HCT116 (cell line): ENCODE data around the gene PDGFA. TPM values are rescaled to one million over a fixed set of nuclear protein-coding genes. Genes with fewer than 3 reads are reported as not detected.

Experiments
- ATAC-seq: fragments of 200-7000 bp; cut with Tn5 transposase; 2 replicates; pipeline ENCODE4 v1.9.1; 2020; ENCODE audit warnings: mild to moderate bottlenecking, moderate library complexity
- BruUV-seq: library from RNA; stranded (reverse); fragments of 400-500 nt; replicated peaks from 2 replicates; lab custom pipeline; 2021; lab: Mats Ljungman, UMichigan
- CTCF ChIA-PET: fragments of 300-600 bp; sonication (Branson Sonifier 250); formaldehyde crosslinking; loops from one replicate; lab custom pipeline; 2021; ENCODE audit warnings: antibody characterized with exemption; lab: Charles Lee
- POLR2A ChIA-PET: fragments of 300-600, 350-600 bp; sonication (Branson Sonifier 250); formaldehyde crosslinking; loops from one replicate; lab custom pipeline; 2021; ENCODE audit warnings: antibody characterized with exemption; lab: Charles Lee
- RAD21 ChIA-PET, 2 experiments: fragments of 300-600 bp; sonication (Branson Sonifier 250); formaldehyde crosslinking; loops; one replicate each; lab custom pipeline; 2023; ENCODE audit warnings: low total read pairs in 2 of 2; ENCODE audit not compliant: uncharacterized antibody in 2 of 2, unreplicated experiment in 2 of 2, low non-redundant PET in 1 of 2; lab: Charles Lee
- DNase-seq: peaks from one replicate; pipeline ENCODE4 v3.0.0-alpha.2; 2010; ENCODE audit warnings: low read depth, low spot score
- H2AFZ ChIP-seq: fragments of 200-600 bp; shearing (Covaris generic), sonication (generic); 2 replicates; pipeline ENCODE4 v1.6.1; 2017; ENCODE audit warnings: low read depth, mixed run types, mixed read lengths, antibody characterized with exemption, low read length; ENCODE audit not compliant: poor library complexity, severe bottlenecking
- H3K27ac ChIP-seq: 2 replicates; pipeline ENCODE4 v1.5.1; 2012; ENCODE audit warnings: low read depth, low read length
- H3K27me3 ChIP-seq: fragments of 200-600 bp; sonication (generic); 2 replicates; pipeline ENCODE4 v1.6.1; 2016; ENCODE audit warnings: mixed run types, low read length, mixed read lengths; ENCODE audit not compliant: insufficient read depth
- H3K36me3 ChIP-seq, 2 experiments: fragments of 200-500 bp in 1 of 2; fragments of 200-600 bp in 1 of 2; sonication (Bioruptor generic) in 1 of 2; sonication (generic) in 1 of 2; 2 replicates each; pipeline versions ENCODE4 v1.5.1 to v1.6.1; 2014 to 2016; ENCODE audit warnings: low read length in 2 of 2, inconsistent platforms in 1 of 2, mixed read lengths in 1 of 2, mixed run types in 1 of 2; ENCODE audit not compliant: insufficient read depth in 2 of 2, control insufficient read depth in 1 of 2
- H3K4me1 ChIP-seq, 2 experiments: fragments of 200-600 bp in 1 of 2; sonication (generic) in 1 of 2; 2 replicates each; pipeline versions ENCODE4 v1.5.1 to v1.6.1; 2012 to 2017; ENCODE audit warnings: low read length in 2 of 2, inconsistent platforms in 1 of 2, mild to moderate bottlenecking in 1 of 2, mixed read lengths in 1 of 2, mixed run types in 1 of 2, moderate library complexity in 1 of 2; ENCODE audit not compliant: insufficient read depth in 2 of 2, control insufficient read depth in 1 of 2
- H3K4me2 ChIP-seq: fragments of 200-600 bp; sonication (generic); 2 replicates; pipeline ENCODE4 v1.6.1; 2017; ENCODE audit warnings: mixed run types, low read length, mixed read lengths
- H3K4me3 ChIP-seq, 2 experiments: fragments of 200-600 bp in 1 of 2; sonication (generic) in 1 of 2; replicated peaks in 1 of 2; 2 replicates each; pipeline ENCODE4 v1.5.1; 2011 to 2016; ENCODE audit warnings: low read length in 2 of 2, control low read depth in 1 of 2, low read depth in 1 of 2, mild to moderate bottlenecking in 1 of 2, mixed read lengths in 1 of 2, mixed run types in 1 of 2
- H3K79me2 ChIP-seq: fragments of 200-600 bp; sonication (generic); 2 replicates; pipeline ENCODE4 v1.6.1; 2017; ENCODE audit warnings: mild to moderate bottlenecking, mixed run types, low read length, moderate library complexity, mixed read lengths; ENCODE audit not compliant: insufficient read depth
- H3K9ac ChIP-seq: fragments of 200-600 bp; sonication (generic); 2 replicates; pipeline ENCODE4 v1.6.1; 2016; ENCODE audit warnings: low read length, mixed read lengths
- H3K9me2 ChIP-seq: fragments of 200-600 bp; sonication (generic), shearing (Covaris generic); 2 replicates; pipeline ENCODE4 v1.6.1; 2017; ENCODE audit warnings: mixed run types, mild to moderate bottlenecking, moderate library complexity; ENCODE audit not compliant: insufficient read depth
- H3K9me3 ChIP-seq, 2 experiments: fragments of 200-500 bp in 1 of 2; fragments of 200-600 bp in 1 of 2; sonication (Bioruptor generic) in 1 of 2; sonication (generic) in 1 of 2; 2 replicates each; pipeline ENCODE4 v1.6.1; 2014 to 2017; ENCODE audit warnings: low read length in 2 of 2, mixed read lengths in 2 of 2, inconsistent platforms in 1 of 2, low read depth in 1 of 2, mild to moderate bottlenecking in 1 of 2, mixed run types in 1 of 2, moderate library complexity in 1 of 2; ENCODE audit not compliant: control insufficient read depth in 1 of 2, insufficient read depth in 1 of 2
- H4K20me1 ChIP-seq: fragments of 200-600 bp; sonication (generic), shearing (Covaris generic); 2 replicates; pipeline ENCODE4 v1.6.1; 2017; ENCODE audit warnings: mixed run types, mild to moderate bottlenecking, moderate library complexity; ENCODE audit not compliant: insufficient read depth
- CEBPB ChIP-seq: IDR thresholded peaks from 2 replicates; pipeline ENCODE4 v1.6.1; 2012; ENCODE audit warnings: low read depth
- EGR1 ChIP-seq: IDR thresholded peaks from 2 replicates; pipeline ENCODE4 v1.6.1; 2012; ENCODE audit warnings: low read depth
- FOSL1 ChIP-seq: IDR thresholded peaks from 2 replicates; pipeline ENCODE4 v1.6.1; 2012; ENCODE audit warnings: low read depth
- POLR2AphosphoS5 ChIP-seq: IDR thresholded peaks from 2 replicates; pipeline ENCODE4 v1.6.1; 2011; ENCODE audit warnings: mild to moderate bottlenecking, low read depth, low read length, moderate library complexity
- SIN3A ChIP-seq: IDR thresholded peaks from 2 replicates; pipeline ENCODE4 v1.6.1; 2012; ENCODE audit warnings: low read depth
- SP1 ChIP-seq: IDR thresholded peaks from 2 replicates; pipeline ENCODE4 v1.6.1; 2012; ENCODE audit warnings: low read depth
- TCF7L2 ChIP-seq: IDR thresholded peaks from 2 replicates; pipeline ENCODE4 v1.7.0; 2011; ENCODE audit warnings: borderline replicate concordance, inconsistent platforms; ENCODE audit not compliant: insufficient read depth, insufficient read length; ENCODE audit errors: extremely low read depth
- YY1 ChIP-seq: IDR thresholded peaks from 2 replicates; pipeline ENCODE4 v1.6.1; 2011; ENCODE audit warnings: low read length, low read depth, moderate library complexity, mild to moderate bottlenecking; ENCODE audit not compliant: insufficient replicate concordance; ENCODE audit errors: extremely low read depth
- ZFX ChIP-seq: fragments of 450-650 bp; IDR thresholded peaks from 2 replicates; pipeline ENCODE4 v1.6.1; 2017
- ZNF274 ChIP-seq: fragments of 200-500 bp; sonication (Bioruptor generic); IDR thresholded peaks from 2 replicates; pipeline ENCODE4 v1.6.1; 2014; ENCODE audit warnings: mild to moderate bottlenecking, low read depth, low read length, inconsistent platforms
- intact Hi-C: fragments of 100-400 bp; cut with micrococcal nuclease; formaldehyde crosslinking; loops from 2 replicates; pipeline ENCODE4 v1.10.0; 2022
- total RNA-seq: library from RNA; stranded (reverse); gene quantifications from one replicate; pipeline ENCODE4 v1.2.1, GENCODE V29; 2021; ENCODE audit not compliant: unreplicated experiment
- TF ChIP-seq, protein P1 (sequence below): IDR thresholded peaks from 2 replicates; pipeline ENCODE4 v1.6.1; 2011; ENCODE audit warnings: mild to moderate bottlenecking, low read length, moderate library complexity; ENCODE audit not compliant: insufficient replicate concordance; ENCODE audit errors: extremely low read depth

The PDGFA gene
- total RNA-seq, 1 experiment from 2014 or later = 44.7 TPM

DNA sequence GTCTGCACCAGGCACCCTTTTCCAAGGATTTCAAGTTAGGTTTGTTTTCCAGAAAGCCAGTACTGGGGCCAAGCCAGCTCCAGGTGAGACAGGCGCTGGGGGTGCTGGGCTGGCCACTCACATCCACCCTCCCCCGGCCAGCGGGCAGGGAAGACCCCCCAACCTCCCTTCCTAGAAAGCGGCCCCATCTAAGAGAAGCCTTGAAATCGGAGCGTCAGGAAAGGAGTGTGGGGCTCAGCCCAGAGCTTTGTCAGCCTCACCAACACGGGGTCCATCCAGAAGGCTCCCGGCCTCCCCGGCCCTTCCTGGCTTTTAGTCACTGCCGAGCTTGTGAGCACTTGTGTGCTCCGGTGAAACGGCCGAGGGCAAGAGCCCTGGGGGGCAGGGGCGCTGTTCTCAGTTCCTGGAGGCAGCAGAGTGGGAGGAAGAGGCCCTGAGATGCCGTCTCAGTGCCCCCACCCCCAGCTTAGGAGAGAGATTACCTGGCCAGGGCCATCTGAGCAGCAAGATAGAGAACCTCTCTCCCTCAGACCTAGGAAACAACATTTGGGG lies 39.6 kb downstream of the PDGFA start (continued):
- TF ChIP-seq SIN3A (no peak), ZFX (no peak), ZNF274 (no peak)
- TF ChIP-seq, all 23 proteins: peak for 0

DNA sequence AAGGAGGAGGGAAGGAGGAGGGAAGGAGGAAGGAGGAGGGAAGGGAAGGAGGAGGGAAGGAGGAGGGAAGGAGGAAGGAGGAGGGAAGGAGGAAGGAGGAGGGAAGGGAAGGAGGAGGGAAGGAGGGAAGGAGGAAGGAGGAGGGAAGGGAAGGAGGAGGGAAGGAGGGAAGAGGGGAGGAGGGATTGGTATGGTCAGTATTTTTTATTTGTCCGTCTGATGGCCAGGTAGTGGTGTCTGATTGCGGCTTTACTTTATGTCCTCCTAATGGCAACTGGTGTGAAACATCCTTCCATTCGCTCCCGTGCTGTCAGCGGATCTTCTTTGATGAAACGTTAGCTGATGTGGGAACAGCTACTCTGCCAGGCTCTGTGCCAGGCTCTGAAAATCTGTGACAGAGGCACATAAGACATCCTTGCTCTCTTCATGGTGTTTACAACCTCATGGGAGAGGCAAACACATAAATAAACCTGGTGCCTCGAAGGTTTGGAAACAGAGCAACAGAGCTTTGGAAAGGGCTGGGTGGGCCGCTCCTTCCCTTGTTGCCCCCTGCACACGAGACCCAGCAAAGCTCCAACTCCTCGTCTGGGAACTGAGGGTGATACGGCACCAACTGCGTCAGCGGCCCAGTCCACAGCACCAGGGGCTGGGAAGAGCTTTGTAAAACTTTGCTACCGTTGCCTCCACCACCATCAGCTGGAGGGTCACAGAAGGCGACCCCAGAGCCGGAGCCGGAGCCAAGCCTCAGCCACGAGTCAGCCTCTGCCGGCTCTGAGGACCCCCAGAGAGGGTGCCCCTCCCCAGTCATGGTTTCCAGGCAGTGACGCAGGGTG lies 40.3 kb downstream of the PDGFA start:
- Histone ChIP-seq H3K27me3 (peaks cover 6% of the 10 kb centered on the region; the same call in 1 of the 2 replicates), H3K9me3 (peaks cover 0 to 3% of the 10 kb centered on the region in 2 experiments; a peak in 1 of 4 replicates), H4K20me1 (no peaks in the 10 kb centered on the region), H3K79me2 (no peaks in the 10 kb centered on the region), H3K9me2 (no peaks in the 10 kb centered on the region), H3K4me1 (peaks cover 2 to 9% of the 10 kb centered on the region in 2 experiments; a peak in 3 of 4 replicates), H3K9ac (no peak overlapping the region), H2AFZ (no peak overlapping the region), H3K4me2 (no peak overlapping the region), H3K4me3 (no peak overlapping the region), H3K36me3 (no peaks in the 10 kb centered on the region), H3K27ac (no peak overlapping the region)
- CTCF ChIA-PET = no interaction called here
- TF ChIP-seq POLR2AphosphoS5 = no peak
- no peak for TF ChIP-seq FOSL1
- TF ChIP-seq TCF7L2 = no peak
- TF ChIP-seq EGR1 = no peak
- no peak for TF ChIP-seq SP1
- no peak for TF ChIP-seq CEBPB
- TF ChIP-seq, protein P1, sequence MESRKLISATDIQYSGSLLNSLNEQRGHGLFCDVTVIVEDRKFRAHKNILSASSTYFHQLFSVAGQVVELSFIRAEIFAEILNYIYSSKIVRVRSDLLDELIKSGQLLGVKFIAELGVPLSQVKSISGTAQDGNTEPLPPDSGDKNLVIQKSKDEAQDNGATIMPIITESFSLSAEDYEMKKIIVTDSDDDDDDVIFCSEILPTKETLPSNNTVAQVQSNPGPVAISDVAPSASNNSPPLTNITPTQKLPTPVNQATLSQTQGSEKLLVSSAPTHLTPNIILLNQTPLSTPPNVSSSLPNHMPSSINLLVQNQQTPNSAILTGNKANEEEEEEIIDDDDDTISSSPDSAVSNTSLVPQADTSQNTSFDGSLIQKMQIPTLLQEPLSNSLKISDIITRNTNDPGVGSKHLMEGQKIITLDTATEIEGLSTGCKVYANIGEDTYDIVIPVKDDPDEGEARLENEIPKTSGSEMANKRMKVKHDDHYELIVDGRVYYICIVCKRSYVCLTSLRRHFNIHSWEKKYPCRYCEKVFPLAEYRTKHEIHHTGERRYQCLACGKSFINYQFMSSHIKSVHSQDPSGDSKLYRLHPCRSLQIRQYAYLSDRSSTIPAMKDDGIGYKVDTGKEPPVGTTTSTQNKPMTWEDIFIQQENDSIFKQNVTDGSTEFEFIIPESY = no peak
- TF ChIP-seq YY1 = no peak
- DNase-seq (no peak), ATAC-seq (no peak)
- intact Hi-C loops = no loop called here
- BruUV-seq = no TSS peak
- RAD21 ChIA-PET = no interaction called here
- POLR2A ChIA-PET = no interaction called here
